ENCODE results near the gene PPP2R1A.

GRCh38 chr19:52187407-52187806, 2.4 kb upstream of the PPP2R1A start:
- no peak for TF ChIP-seq CTCF (IDR thresholded peaks at IDR 0.05)
- TF ChIP-seq POLR2A (IDR thresholded peaks at IDR 0.05): no peak
